HEK293 (cell line): ENCODE results near the gene NEK8.

Experiments used
- CTCF ChIA-PET: fragments of 350-600 bp; formaldehyde crosslinking; extraction: SDS; loops from one replicate; lab custom pipeline; 2021; ENCODE audit warnings: antibody characterized with exemption; lab: Yijun Ruan, JAX
- POLR2A ChIA-PET: fragments of 300-600 bp; formaldehyde crosslinking; extraction: SDS; loops from one replicate; lab custom pipeline; 2020; ENCODE audit warnings: antibody characterized with exemption, inconsistent platforms; lab: Yijun Ruan, JAX
- H3K27ac ChIP-seq: fragments of 200-500 bp; sonication (Bioruptor generic); 2 replicates; pipeline ENCODE4 v1.5.1; 2014; ENCODE audit warnings: low read depth, low read length, control low read depth, inconsistent platforms; ENCODE audit errors: extremely low read depth
- H3K36me3 ChIP-seq, 2 experiments: fragments of 200-500 bp in 1 of 2; sonication (Bioruptor generic) in 1 of 2; 1 replicate in 1 of 2; 2 replicates in 1 of 2; pipeline ENCODE4 v1.5.1; 2014 to 2017; ENCODE audit warnings: inconsistent platforms in 2 of 2, low read length in 2 of 2; ENCODE audit not compliant: control insufficient read depth in 2 of 2, insufficient read depth in 1 of 2
- H3K4me1 ChIP-seq: fragments of 200-500 bp; sonication (Bioruptor generic); 2 replicates; pipeline ENCODE4 v1.5.1; 2014; ENCODE audit warnings: mild to moderate bottlenecking, low read length, inconsistent platforms; ENCODE audit not compliant: control insufficient read depth, insufficient read depth
- H3K4me3 ChIP-seq: 2 replicates; pipeline ENCODE4 v1.5.1; 2011; ENCODE audit warnings: low read depth, mild to moderate bottlenecking, control low read depth, low read length, moderate library complexity
- H3K9me3 ChIP-seq: fragments of 200-500 bp; sonication (Bioruptor generic); 2 replicates; pipeline ENCODE4 v1.5.1; 2014; ENCODE audit warnings: low read depth, low read length, inconsistent platforms; ENCODE audit not compliant: control insufficient read depth, insufficient read depth
- EGR2 ChIP-seq: fragments of 450-650 bp; formaldehyde crosslinking; IDR thresholded peaks from 2 replicates; pipeline ENCODE4 v1.5.1; 2016; ENCODE audit warnings: low read depth, missing biosample characterization, missing genetic modification characterization
- PRDM1 ChIP-seq: fragments of 450-650 bp; formaldehyde crosslinking; IDR thresholded peaks from 2 replicates; pipeline ENCODE4; 2016; ENCODE audit warnings: missing biosample characterization, missing genetic modification characterization
- YY2 ChIP-seq: fragments of 450-650 bp; formaldehyde crosslinking; IDR thresholded peaks from 2 replicates; pipeline ENCODE4 v1.5.1; 2016; ENCODE audit warnings: missing biosample characterization, missing genetic modification characterization
- ZBTB11 ChIP-seq: fragments of 450-650 bp; formaldehyde crosslinking; conservative IDR thresholded peaks from 2 replicates; pipeline ENCODE4 v1.5.1; 2016; ENCODE audit warnings: low read depth, missing biosample characterization, missing genetic modification characterization
- ZFHX2 ChIP-seq: fragments of 450-650 bp; formaldehyde crosslinking; conservative IDR thresholded peaks from 2 replicates; pipeline ENCODE4 v1.5.1; 2016; ENCODE audit warnings: missing biosample characterization, missing genetic modification characterization
- ZNF24 ChIP-seq: fragments of 450-650 bp; formaldehyde crosslinking; IDR thresholded peaks from 2 replicates; pipeline ENCODE4 v1.5.1; 2016; ENCODE audit warnings: missing biosample characterization, missing genetic modification characterization
- ZNF600 ChIP-seq: fragments of 450-650 bp; formaldehyde crosslinking; IDR thresholded peaks from 2 replicates; pipeline ENCODE4 v1.5.1; 2016; ENCODE audit warnings: missing biosample characterization, missing genetic modification characterization
- ZNF621 ChIP-seq: fragments of 450-650 bp; formaldehyde crosslinking; IDR thresholded peaks from 2 replicates; pipeline ENCODE4 v1.5.1; 2017; ENCODE audit warnings: missing biosample characterization, missing genetic modification characterization
- ZNF626 ChIP-seq: fragments of 450-650 bp; sonication (Bioruptor Pico); formaldehyde crosslinking; IDR thresholded peaks from 2 replicates; pipeline ENCODE4 v1.5.1; 2018; ENCODE audit warnings: missing biosample characterization, missing genetic modification characterization, inconsistent platforms
- ZNF639 ChIP-seq: fragments of 450-650 bp; formaldehyde crosslinking; IDR thresholded peaks from 2 replicates; pipeline ENCODE4 v1.5.1; 2016; ENCODE audit warnings: missing biosample characterization, missing genetic modification characterization
- TF ChIP-seq, protein P1 (sequence below): fragments of 450-650 bp; formaldehyde crosslinking; IDR thresholded peaks from 2 replicates; pipeline ENCODE4 v1.5.1; 2016; ENCODE audit warnings: missing biosample characterization, missing genetic modification characterization
- TF ChIP-seq, protein P2 (sequence below): fragments of 450-650 bp; formaldehyde crosslinking; IDR thresholded peaks from 2 replicates; pipeline ENCODE4 v1.5.1; 2016; ENCODE audit warnings: missing biosample characterization, missing genetic modification characterization, low read depth
- TF ChIP-seq, protein P3 (sequence below): fragments of 450-650 bp; formaldehyde crosslinking; IDR thresholded peaks from 2 replicates; pipeline ENCODE4 v1.5.1; 2016; ENCODE audit warnings: missing biosample characterization, missing genetic modification characterization
- TF ChIP-seq, protein P4 (sequence below): fragments of 450-650 bp; formaldehyde crosslinking; IDR thresholded peaks from 2 replicates; pipeline ENCODE4 v1.5.1; 2016; ENCODE audit warnings: missing biosample characterization, missing genetic modification characterization

Gene NEK8

DNA sequence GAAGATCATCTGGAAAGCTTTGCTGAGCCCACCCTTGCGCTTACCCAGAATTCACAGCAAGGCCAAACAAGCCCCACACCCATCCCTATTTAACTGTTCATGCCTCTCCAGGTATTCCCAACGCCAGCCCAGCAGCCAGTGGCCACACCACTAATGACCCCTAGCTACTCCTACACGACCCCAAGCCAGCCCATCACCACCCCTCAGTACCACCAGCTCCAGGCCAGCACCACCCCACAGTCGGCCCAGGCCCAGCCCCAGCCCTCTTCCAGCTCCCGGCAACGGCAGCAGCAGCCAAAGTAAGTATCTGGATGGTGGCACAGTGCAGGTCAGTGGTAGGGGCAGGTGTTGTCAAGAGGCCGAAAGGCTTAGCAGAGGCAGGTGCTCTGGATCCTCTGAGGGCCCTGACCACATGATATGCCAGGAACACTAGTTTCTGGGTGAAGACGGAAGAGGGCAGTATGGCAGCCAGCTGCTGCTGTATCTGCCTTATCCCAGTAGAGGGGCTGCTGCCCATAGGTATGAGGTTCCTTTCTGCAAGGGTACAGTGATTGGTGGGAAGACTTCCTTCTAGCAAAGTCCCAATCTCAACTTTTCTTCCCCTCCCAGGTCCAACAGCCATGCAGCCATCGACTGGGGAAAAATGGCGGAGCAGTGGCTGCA lies 27.6 kb upstream of the NEK8 start:
- no peaks in the 10 kb centered on the region for H3K4me1 ChIP-seq
- H3K27ac ChIP-seq = 0 out of 2 replicates have a peak overlapping the region, but pooled peaks have one; percentile 11
- H3K9me3 ChIP-seq = no peaks in the 10 kb centered on the region
- H3K4me3 ChIP-seq = no peak overlapping the region
- POLR2A ChIA-PET = interaction anchor here (1.7 to 2.6 kb wide), 3 partner anchors 10 to 24 kb away, joined by 5 to 17 read pairs (median 6); partner anchors contain the start of gene PROCA1
- TF ChIP-seq ZNF600 (tag by site-specific recombination) (0 out of 2 replicates have a peak, but pooled peaks have one; percentile 22), ZBTB11 (tag by site-specific recombination) (no peak), ZNF626 (tag by site-specific recombination) (no peak)
- peaks cover 24 to 96% of the 10 kb centered on the region in 2 experiments for H3K36me3 ChIP-seq
- CTCF ChIA-PET = interaction anchor here (0.5 kb wide), 2 partner anchors 18 to 142 kb away, joined by 3 read pairs; partner anchors contain the start of gene FAM222B

DNA sequence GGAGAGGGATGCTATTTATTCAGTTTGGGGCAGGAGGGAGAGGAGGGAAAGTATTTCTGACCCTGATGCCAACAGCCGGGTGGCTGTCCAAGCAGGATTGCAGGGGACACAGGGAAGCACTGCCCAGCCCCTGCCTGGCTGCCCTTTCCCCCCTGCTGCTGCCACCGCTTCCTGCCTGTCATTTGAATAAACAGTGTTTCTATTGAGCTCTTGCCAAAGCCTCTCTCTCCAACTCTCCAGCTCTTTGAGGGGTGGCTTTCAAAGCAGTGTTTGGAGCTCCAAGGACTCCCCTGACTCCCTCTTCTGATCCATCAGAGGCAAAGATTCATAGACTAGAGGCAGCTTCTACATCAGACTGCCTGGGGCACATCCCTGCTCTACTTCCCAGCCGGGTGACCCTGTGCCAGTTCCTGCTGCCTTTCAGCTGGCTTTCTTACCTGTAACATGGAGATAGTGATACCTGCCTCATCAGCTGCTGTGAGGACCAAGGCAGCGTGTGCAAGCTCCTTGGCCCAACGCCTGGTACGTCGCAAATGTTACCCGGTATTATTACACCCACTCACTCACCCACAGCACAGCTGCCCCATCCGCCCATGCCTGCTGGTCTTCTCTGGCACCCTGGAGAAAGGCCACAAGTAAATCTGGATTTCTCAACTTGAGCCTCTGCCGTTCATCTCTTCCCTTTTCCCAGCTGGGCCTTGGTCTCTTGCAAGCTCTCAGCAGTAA lies 26.4 kb upstream of the NEK8 start:
- ChIA-PET POLR2A (interaction anchor here (1.4 to 10.5 kb wide), 6 partner anchors 9 to 50 kb away, joined by 4 to 190 read pairs (median 6); partner anchors contain the start of genes PROCA1 and RPL23A), CTCF (interaction anchor here (2.0 kb wide), 1 partner anchor 9 kb away, joined by 6 read pairs; the partner anchor contains the start of gene PROCA1)
- no peak overlapping the region for H3K27ac ChIP-seq
- peak; percentile 51 for TF ChIP-seq PRDM1 (tag by site-specific recombination)
- no peak for TF ChIP-seq ZNF24
- TF ChIP-seq ZFHX2 (tag by site-specific recombination) = peak; percentile 93
- no peak for TF ChIP-seq YY2 (tag by site-specific recombination)
- peak; percentile 43; the same call in 1 of the 2 replicates for TF ChIP-seq ZNF600 (tag by site-specific recombination)
- TF ChIP-seq EGR2 = peak; percentile 73
- TF ChIP-seq, protein P1, sequence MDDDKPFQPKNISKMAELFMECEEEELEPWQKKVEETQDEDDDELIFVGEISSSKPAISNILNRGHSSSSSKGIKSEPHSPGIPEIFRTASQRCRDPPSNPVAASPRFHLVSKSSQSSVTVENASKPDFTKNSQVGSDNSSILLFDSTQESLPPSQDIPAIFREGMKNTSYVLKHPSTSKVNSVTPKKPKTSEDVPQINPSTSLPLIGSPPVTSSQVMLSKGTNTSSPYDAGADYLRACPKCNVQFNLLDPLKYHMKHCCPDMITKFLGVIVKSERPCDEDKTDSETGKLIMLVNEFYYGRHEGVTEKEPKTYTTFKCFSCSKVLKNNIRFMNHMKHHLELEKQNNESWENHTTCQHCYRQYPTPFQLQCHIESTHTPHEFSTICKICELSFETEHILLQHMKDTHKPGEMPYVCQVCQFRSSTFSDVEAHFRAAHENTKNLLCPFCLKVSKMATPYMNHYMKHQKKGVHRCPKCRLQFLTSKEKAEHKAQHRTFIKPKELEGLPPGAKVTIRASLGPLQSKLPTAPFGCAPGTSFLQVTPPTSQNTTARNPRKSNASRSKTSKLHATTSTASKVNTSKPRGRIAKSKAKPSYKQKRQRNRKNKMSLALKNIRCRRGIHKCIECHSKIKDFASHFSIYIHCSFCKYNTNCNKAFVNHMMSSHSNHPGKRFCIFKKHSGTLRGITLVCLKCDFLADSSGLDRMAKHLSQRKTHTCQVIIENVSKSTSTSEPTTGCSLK = no peak
- H3K36me3 ChIP-seq = peaks cover 13 to 90% of the 10 kb centered on the region in 2 experiments
- no peaks in the 10 kb centered on the region for H3K4me1 ChIP-seq
- no peak overlapping the region for H3K4me3 ChIP-seq
- H3K9me3 ChIP-seq = no peaks in the 10 kb centered on the region

GRCh38 chr17:28702752-28703150 lies 25.8 kb upstream of the NEK8 start:
- Histone ChIP-seq H3K4me3 (no peak overlapping the region), H3K27ac (peak overlapping the region; percentile 5; the same call in 1 of the 2 replicates), H3K4me1 (no peaks in the 10 kb centered on the region), H3K9me3 (no peaks in the 10 kb centered on the region), H3K36me3 (peaks cover 8 to 85% of the 10 kb centered on the region in 2 experiments)
- ChIA-PET CTCF (interaction anchor here (2.0 kb wide), 1 partner anchor 9 kb away, joined by 6 read pairs; the partner anchor contains the start of gene PROCA1), POLR2A (interaction anchor here (1.4 to 10.5 kb wide), 6 partner anchors 8 to 49 kb away, joined by 4 to 190 read pairs (median 6); partner anchors contain the start of genes PROCA1 and RPL23A)
- TF ChIP-seq, protein P2, sequence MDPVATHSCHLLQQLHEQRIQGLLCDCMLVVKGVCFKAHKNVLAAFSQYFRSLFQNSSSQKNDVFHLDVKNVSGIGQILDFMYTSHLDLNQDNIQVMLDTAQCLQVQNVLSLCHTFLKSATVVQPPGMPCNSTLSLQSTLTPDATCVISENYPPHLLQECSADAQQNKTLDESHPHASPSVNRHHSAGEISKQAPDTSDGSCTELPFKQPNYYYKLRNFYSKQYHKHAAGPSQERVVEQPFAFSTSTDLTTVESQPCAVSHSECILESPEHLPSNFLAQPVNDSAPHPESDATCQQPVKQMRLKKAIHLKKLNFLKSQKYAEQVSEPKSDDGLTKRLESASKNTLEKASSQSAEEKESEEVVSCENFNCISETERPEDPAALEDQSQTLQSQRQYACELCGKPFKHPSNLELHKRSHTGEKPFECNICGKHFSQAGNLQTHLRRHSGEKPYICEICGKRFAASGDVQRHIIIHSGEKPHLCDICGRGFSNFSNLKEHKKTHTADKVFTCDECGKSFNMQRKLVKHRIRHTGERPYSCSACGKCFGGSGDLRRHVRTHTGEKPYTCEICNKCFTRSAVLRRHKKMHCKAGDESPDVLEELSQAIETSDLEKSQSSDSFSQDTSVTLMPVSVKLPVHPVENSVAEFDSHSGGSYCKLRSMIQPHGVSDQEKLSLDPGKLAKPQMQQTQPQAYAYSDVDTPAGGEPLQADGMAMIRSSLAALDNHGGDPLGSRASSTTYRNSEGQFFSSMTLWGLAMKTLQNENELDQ (tag by site-specific recombination) = no peak
- TF ChIP-seq, protein P3, sequence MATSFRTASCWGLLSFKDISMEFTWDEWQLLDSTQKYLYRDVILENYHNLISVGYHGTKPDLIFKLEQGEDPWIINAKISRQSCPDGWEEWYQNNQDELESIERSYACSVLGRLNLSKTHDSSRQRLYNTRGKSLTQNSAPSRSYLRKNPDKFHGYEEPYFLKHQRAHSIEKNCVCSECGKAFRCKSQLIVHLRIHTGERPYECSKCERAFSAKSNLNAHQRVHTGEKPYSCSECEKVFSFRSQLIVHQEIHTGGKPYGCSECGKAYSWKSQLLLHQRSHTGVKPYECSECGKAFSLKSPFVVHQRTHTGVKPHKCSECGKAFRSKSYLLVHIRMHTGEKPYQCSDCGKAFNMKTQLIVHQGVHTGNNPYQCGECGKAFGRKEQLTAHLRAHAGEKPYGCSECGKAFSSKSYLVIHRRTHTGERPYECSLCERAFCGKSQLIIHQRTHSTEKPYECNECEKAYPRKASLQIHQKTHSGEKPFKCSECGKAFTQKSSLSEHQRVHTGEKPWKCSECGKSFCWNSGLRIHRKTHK (tag by site-specific recombination) = no peak
- TF ChIP-seq ZNF639 (tag by site-specific recombination) = no peak
- TF ChIP-seq ZNF621 = no peak
- no peak for TF ChIP-seq ZNF24
- TF ChIP-seq, protein P4, sequence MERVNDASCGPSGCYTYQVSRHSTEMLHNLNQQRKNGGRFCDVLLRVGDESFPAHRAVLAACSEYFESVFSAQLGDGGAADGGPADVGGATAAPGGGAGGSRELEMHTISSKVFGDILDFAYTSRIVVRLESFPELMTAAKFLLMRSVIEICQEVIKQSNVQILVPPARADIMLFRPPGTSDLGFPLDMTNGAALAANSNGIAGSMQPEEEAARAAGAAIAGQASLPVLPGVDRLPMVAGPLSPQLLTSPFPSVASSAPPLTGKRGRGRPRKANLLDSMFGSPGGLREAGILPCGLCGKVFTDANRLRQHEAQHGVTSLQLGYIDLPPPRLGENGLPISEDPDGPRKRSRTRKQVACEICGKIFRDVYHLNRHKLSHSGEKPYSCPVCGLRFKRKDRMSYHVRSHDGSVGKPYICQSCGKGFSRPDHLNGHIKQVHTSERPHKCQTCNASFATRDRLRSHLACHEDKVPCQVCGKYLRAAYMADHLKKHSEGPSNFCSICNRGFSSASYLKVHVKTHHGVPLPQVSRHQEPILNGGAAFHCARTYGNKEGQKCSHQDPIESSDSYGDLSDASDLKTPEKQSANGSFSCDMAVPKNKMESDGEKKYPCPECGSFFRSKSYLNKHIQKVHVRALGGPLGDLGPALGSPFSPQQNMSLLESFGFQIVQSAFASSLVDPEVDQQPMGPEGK (tag by site-specific recombination) = no peak
